Esophagus (tissue), 2 donors: ENCODE data around the gene MGRN1. TPM values are rescaled to one million over a fixed set of nuclear protein-coding genes. Genes with fewer than 3 reads are reported as not detected.

Experiments used
- H3K27ac ChIP-seq, 2 donors: one replicate each; pipeline ENCODE4 v1.5.1; 2013; ENCODE audit warnings: low read depth in 2 of 2, mild to moderate bottlenecking in 2 of 2, inconsistent platforms in 1 of 2, low read length in 1 of 2, moderate library complexity in 1 of 2
- H3K27me3 ChIP-seq, 2 donors: one replicate each; pipeline ENCODE4 v1.6.1; 2013; ENCODE audit warnings: low read length in 2 of 2, control low read depth in 1 of 2, mild to moderate bottlenecking in 1 of 2; ENCODE audit not compliant: insufficient read depth in 2 of 2, control insufficient read depth in 1 of 2
- H3K36me3 ChIP-seq, 2 donors: one replicate each; pipeline ENCODE4 v1.6.1; 2013; ENCODE audit warnings: low read length in 1 of 2; ENCODE audit not compliant: control insufficient read depth in 2 of 2, insufficient read depth in 2 of 2
- H3K4me1 ChIP-seq, 2 donors: one replicate each; pipeline ENCODE4 v1.6.1; 2013; ENCODE audit warnings: low read length in 1 of 2; ENCODE audit not compliant: control insufficient read depth in 2 of 2, insufficient read depth in 2 of 2
- H3K4me3 ChIP-seq, 2 donors: one replicate each; pipeline ENCODE4 v1.5.1; 2013; ENCODE audit warnings: low read length in 2 of 2, mild to moderate bottlenecking in 2 of 2, low read depth in 1 of 2, moderate library complexity in 1 of 2
- H3K9me3 ChIP-seq, 2 donors: one replicate each; pipeline ENCODE4 v1.6.1; 2013; ENCODE audit warnings: mild to moderate bottlenecking in 2 of 2, low read depth in 1 of 2, low read length in 1 of 2, moderate library complexity in 1 of 2; ENCODE audit not compliant: control insufficient read depth in 2 of 2, insufficient read depth in 1 of 2
- WGBS, 2 donors: extraction: QIAGEN DNeasy Blood & Tissue Kit; methylation state at CpG; one replicate each; pipeline ENCODE4 v1.1.7; 2013; 5-methylcytosine and 5-hydroxymethylcytosine counted together
- polyA plus RNA-seq, 2 donors: library from polyadenylated mRNA; stranded (reverse); fragments of 200-250 nt; gene quantifications; one replicate each; pipeline ENCODE4 v1.2.3, GENCODE V29; 2013
- donor health status: healthy with polysubstance abuse.
- donor health status: Bipolar disorder and iron deficiency.

MGRN1 gene
- polyA plus RNA-seq, 2 donors, result 10.9 to 15.1 TPM

GRCh38 chr16:4611337-4612021, 13.1 kb upstream of the MGRN1 start:
- H3K4me1 ChIP-seq, result peaks cover 13 to 37% of the 10 kb centered on the region in 2 donors
- H3K4me3 ChIP-seq, result peak overlapping the region in 1 of 2 donors; percentile 1
- peaks cover 9 to 27% of the 10 kb centered on the region in 2 donors for H3K36me3 ChIP-seq
- no peaks in the 10 kb centered on the region for H3K9me3 ChIP-seq
- no peaks in the 10 kb centered on the region for H3K27me3 ChIP-seq
- 57 to 71% methylated on average over 20 to 22 of the region's 22 CpGs for WGBS, 2 donors
- peak overlapping the region in 1 of 2 donors; percentile 29 for H3K27ac ChIP-seq

GRCh38 chr16:4612474-4612931, 12.1 kb upstream of the MGRN1 start:
- Histone ChIP-seq H3K4me1 (peaks cover 13 to 34% of the 10 kb centered on the region in 2 donors), H3K9me3 (no peaks in the 10 kb centered on the region), H3K27ac (peak overlapping the region in 1 of 2 donors; percentile 1), H3K4me3 (peak overlapping the region; percentile 85 to 95), H3K36me3 (peaks cover 9 to 25% of the 10 kb centered on the region in 2 donors), H3K27me3 (no peaks in the 10 kb centered on the region)
- 81 to 89% methylated on average over 7 of the region's 7 CpGs for WGBS, 2 donors

GRCh38 chr16:4612977-4613635, 11.5 kb upstream of the MGRN1 start:
- H3K4me3 ChIP-seq, result peak overlapping the region; percentile 85 to 95
- peaks cover 13 to 34% of the 10 kb centered on the region in 2 donors for H3K4me1 ChIP-seq
- no peaks in the 10 kb centered on the region for H3K9me3 ChIP-seq

GRCh38 chr16:4613636-4614570, 10.7 kb upstream of the MGRN1 start:
- Histone ChIP-seq H3K27ac (peak overlapping the region; percentile 84 to 95), H3K4me1 (peaks cover 18 to 40% of the 10 kb centered on the region in 2 donors), H3K27me3 (no peaks in the 10 kb centered on the region), H3K4me3 (peak overlapping the region; percentile 85 to 95), H3K9me3 (no peaks in the 10 kb centered on the region), H3K36me3 (peaks cover 4 to 12% of the 10 kb centered on the region in 2 donors)
- WGBS, 2 donors, result 1 to 2% methylated on average over 56 to 92 of the region's 92 CpGs

More at GRCh38 chr16:4612977-4613635, 11.5 kb upstream of the MGRN1 start:
- H3K27ac ChIP-seq, result peak overlapping the region; percentile 47 to 65
- H3K27me3 ChIP-seq, result no peaks in the 10 kb centered on the region
- H3K36me3 ChIP-seq, result peaks cover 4 to 19% of the 10 kb centered on the region in 2 donors
- 35 to 39% methylated on average over 14 of the region's 14 CpGs for WGBS, 2 donors

- Histone ChIP-seq H3K27ac (peak within 1 kb of the TSS; percentile 84 to 95), H3K36me3 (peaks cover 0 to 5% of the 10 kb centered on the region in 2 donors), H3K4me3 (peak within 1 kb of the TSS; percentile 85 to 95), H3K27me3 (no peaks in the 10 kb centered on the region), H3K9me3 (no peaks in the 10 kb centered on the region), H3K4me1 (peaks cover 21 to 41% of the 10 kb centered on the region in 2 donors)
- 8 to 12% methylated on average over 72 to 100 of the region's 100 CpGs for WGBS, 2 donors
These were observed 9.8 kb upstream of the MGRN1 start, which contains the start of gene UBALD1 for GRCh38 chr16:4614571-4615383. TSS of gene UBALD1 (minus strand) at chr16:4614888. CDS start at chr16:4614797, 91 bp downstream.

GRCh38 chr16:4615384-4616046, 9.1 kb upstream of the MGRN1 start:
- peak overlapping the region; percentile 84 to 95 for H3K27ac ChIP-seq
- H3K9me3 ChIP-seq, result no peaks in the 10 kb centered on the region
- H3K27me3 ChIP-seq, result no peaks in the 10 kb centered on the region
- H3K4me3 ChIP-seq, result peak overlapping the region; percentile 39 to 85
- peaks cover 21 to 41% of the 10 kb centered on the region in 2 donors for H3K4me1 ChIP-seq
- peaks cover 0 to 1% of the 10 kb centered on the region in 2 donors for H3K36me3 ChIP-seq
- 66 to 73% methylated on average over 39 of the region's 39 CpGs for WGBS, 2 donors

GRCh38 chr16:4616047-4616811, 8.4 kb upstream of the MGRN1 start:
- H3K36me3 ChIP-seq, result no peaks in the 10 kb centered on the region
- H3K4me1 ChIP-seq, result peaks cover 21 to 38% of the 10 kb centered on the region in 2 donors
- no peaks in the 10 kb centered on the region for H3K27me3 ChIP-seq
- WGBS, 2 donors, result 1% methylated on average over 53 to 57 of the region's 57 CpGs
- H3K4me3 ChIP-seq, result peak overlapping the region; percentile 49 to 66
- H3K9me3 ChIP-seq, result no peaks in the 10 kb centered on the region
- peak overlapping the region; percentile 95 to 97 for H3K27ac ChIP-seq

GRCh38 chr16:4617880-4618279, 6.7 kb upstream of the MGRN1 start:
- H3K27ac ChIP-seq, result no peak overlapping the region
- 85 to 88% methylated on average over 8 of the region's 8 CpGs for whole genome bisulfite sequencing, 2 donors
- no peaks in the 10 kb centered on the region for H3K36me3 ChIP-seq
- H3K27me3 ChIP-seq, result no peaks in the 10 kb centered on the region
- H3K9me3 ChIP-seq, result no peaks in the 10 kb centered on the region
- no peak overlapping the region for H3K4me3 ChIP-seq
- peaks cover 19 to 26% of the 10 kb centered on the region in 2 donors for H3K4me1 ChIP-seq
